Stimulated activated CD8-positive, alpha-beta memory T cell treated with anti-CD3 and anti-CD28 coated beads, Interleukin-7, amount 100 ng/mL, for 4 hours (primary cell): Measurements from ENCODE around the gene LIF.

ENCODE experiments used
- DNase-seq, 2 donors: peaks; one replicate each; pipeline ENCODE4 v3.0.0-alpha.2; 2020; ENCODE audit warnings: low read depth in 2 of 2

LIF gene

DNA sequence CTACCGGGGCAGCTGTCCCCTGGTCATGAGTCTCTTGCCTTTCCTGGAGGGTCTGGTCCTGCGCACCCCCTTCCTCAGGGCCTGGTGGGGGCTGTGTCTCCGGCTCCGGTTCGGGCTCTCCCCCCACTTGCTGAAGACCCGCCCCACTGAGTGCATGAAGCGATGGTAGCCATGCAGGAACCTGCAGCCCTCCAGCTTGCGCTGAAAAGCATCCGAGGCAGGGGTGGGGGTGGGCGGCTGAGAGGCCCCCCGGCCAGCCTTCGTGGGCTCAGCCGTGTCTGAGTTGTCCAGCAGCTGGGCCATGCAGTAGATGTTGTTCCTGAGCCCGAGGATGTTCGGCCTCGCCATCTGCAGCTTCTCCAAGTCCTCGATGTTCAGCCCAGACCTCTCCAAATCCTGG lies 17.3 kb upstream of the LIF start:
- no peak for DNase-seq

DNA sequence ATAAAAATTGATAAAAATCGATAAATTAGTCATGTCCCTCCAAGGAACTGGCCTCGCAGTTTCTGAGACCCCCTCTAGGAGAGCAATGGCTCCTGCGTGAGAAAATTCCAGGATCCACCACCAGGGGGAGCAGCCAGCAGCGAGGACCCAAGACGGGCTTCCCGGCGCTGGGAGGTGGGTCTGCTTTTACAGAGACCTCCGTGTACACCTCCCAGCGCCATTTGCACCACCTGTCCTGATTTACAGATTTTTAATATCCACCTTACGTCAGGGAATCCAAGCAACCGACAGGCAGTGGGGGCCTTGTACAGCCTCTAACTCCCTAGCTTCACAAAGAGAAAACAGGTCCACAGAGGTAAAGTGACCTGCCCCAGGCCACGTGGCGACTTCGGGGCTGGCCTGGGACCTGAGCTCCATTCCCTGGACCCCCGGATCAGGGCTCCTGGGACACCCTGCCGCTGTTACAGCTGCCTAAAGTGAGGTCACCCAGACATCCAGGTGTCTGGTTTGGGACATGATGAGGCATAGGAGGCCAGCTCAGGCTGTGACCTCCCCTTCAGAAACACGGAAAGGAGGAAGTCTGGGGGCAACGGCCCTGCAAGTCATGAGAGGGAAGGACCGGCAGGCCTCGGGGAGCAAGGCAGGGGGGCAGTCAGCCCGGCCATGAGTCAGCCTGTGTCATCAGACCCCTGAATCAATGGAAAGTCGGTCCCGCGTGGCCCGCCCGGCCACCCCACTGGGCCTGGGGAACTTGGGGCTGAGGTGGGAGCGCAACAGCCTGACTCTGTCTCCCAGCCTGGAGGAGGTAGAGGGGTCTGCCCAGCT lies 16.6 kb upstream of the LIF start:
- peak; percentile 70 for DNase-seq

DNA sequence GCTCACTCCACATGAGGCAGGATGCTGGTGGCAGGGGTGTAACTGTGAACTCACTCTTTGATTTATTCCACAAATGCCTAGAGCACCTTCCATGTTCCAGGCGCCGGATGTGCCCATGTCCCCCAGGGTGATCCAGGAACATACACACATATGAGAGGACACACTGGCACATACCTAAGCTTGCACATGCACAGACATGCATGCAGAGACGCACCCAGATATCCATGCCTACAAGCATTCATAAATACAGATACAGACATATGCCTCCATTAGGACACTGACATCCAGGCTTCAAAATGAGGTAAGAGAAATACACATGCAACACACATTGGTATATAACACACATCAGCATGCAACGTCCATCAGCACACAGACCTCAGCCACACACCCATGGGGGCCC lies 15.6 kb upstream of the LIF start:
- no peak for DNase-seq

DNA sequence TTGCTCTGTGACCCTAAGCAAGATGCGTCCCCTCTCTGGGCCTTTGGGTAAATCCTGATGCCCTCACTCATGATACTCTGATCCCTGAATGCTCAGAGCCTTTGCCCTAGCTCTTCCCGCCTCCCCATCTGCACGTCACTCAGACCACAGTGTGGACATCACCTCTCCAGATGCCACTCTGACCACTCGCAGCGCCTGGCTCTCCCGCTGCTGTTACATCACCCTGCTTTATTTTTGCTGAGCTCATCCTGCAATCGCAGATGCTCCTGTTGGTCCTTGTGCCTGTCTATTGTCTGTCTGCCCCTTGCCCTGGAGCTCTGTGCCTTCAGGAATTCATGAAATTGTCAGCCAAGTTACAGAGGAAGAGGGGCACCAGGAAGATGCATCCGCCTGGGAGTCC lies 14.6 kb upstream of the LIF start:
- no peak for DNase-seq

DNA sequence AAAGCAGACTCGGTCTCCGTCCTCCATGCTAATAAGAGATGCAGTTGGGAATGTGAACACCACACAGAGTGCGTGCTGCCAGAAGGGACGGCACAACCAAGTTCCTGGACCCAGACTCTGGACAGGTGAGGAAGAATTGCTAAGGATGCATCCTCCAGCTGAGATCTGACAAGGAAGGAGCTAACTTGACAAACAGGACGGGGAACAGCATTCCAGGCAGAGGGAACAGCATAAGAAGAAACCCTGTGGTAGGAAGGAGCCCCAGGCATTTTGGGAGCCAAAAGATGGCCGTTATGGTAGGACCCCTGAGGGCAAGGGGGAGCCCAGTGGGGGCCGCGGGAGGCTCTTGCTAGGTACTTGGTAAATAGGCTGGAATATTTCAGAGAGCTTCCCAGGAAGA lies 14.1 kb upstream of the LIF start:
- no peak for DNase-seq

DNA sequence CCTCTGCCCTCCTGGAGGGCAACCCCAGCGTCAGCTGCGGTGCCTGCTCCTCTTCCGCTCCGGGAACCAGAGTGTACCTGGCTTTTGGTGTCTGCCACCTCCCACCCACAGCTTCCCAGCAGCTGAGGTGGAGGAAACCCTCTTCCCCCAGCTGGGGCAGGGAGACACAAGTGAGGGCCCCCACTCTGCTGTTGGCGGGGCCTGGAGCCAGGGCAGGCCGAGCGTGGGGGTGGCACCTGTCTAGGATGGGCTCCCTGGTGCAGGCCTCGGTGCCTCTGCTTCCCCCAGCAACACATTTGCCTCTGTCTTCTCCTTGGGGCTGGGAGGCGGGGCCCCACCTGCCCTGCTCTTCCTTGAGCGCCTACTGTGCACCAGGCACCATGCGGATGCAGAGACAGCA lies 13.7 kb upstream of the LIF start:
- no peak for DNase-seq

DNA sequence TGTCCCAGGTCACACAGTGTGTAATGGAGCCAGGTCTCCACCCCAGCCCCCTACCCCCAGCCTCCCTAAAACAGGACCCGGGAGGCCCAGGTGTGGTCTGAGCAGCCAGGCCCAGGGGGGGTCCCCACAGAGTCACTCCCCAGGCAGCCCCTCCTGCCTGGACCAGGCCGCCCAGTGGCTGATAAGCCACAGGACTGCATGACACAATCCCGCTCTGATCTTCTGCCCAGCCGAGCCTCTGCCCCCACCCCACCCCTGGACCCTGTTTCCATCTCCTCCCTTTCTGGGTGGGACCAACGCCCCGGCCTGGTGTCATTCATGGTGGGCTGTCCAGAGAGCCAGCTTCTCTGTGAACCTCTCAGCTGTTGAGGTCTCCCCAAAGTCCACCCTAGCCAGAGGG lies 7.8 kb upstream of the LIF start:
- DNase-seq, result no peak

DNA sequence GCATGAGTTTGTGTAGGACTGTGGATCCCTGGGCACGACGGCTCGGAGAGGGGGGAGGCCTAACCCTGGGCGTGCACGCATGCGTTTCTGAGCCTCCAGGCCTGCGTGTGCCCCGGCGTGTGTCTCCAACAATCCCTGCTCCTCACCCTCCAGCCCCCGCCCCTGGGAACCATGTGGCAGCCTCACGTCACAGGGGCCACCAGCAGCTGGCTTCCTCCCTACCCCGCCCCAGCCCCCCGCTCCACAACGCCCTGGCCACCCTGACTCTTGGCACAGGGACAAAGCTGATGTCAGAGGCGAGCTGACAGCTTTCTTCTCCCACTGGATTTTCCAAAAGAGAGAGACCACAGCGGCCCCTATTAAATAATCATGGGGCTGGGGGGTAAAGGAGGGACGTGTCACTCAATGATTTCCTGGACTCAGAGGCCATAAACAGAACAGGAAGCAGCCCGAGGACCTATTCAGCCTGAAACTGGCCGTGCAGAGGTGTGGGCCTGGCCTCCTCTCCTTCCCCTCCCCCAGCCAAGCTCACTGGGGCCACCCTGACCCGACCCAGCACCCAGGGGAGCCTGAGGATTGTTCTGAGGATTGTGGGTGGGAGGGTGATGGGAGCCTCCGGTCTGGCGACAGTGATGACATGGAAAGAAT lies 6.8 kb upstream of the LIF start:
- DNase-seq, result no peak

DNA sequence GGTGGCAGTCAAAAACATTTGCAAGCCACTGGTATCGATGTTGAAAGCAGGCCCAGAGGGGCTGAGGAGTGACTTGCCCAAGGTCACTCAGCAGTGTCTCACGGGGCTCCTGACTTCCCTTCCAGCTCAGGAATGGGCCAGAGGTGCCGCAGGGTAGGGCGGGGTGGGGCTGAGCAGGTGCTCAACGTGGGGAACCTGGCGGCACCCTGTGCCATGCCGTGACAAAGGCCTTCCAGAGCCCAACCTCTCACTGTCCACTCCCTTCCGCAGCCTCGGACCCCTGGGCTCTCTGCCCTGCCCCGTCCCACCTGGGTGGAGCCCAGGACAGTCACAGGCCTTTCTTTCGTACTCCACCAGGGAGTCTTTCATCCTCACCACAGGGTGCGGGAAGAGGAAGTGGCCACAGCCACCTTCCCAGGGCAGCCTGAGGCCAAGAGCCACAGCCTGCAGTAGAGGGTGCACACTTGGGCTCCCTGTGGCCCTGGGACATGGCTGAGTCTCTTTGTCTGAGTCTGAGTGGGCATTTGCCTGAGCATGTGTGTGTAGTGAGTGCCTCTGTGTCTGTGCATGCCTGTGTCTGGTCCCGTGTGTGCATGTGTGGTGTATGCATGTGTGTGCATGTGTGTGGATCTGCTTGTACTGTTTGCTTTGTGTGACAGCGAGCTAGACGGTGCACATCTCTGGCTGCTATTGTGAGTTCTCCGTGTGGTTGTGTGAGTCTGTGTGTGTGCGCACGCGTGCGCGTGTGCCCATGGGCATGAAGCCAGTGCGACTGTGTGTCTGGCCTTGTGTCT lies 6.0 kb upstream of the LIF start:
- DNase-seq, result no peak

DNA sequence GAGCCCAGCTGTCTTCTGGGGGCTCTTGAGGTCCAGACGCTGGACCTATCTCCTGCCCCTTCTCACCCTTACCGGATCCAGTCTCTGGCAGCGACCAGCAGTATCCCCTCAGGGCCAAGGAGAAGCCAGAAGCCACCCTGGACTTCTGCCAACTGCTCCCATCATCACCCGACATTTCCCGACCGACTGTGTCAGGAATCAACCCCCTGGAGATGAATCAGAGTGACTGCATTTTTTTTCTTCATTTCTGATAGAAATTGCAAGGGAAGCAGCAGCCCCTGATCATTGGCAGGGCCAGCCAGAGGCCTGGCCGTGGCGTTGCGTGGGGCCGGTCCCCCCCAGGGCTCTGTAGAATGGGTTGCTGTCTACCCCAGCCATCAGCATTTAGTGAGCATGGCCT lies 5.2 kb upstream of the LIF start:
- DNase-seq, result no peak

DNA sequence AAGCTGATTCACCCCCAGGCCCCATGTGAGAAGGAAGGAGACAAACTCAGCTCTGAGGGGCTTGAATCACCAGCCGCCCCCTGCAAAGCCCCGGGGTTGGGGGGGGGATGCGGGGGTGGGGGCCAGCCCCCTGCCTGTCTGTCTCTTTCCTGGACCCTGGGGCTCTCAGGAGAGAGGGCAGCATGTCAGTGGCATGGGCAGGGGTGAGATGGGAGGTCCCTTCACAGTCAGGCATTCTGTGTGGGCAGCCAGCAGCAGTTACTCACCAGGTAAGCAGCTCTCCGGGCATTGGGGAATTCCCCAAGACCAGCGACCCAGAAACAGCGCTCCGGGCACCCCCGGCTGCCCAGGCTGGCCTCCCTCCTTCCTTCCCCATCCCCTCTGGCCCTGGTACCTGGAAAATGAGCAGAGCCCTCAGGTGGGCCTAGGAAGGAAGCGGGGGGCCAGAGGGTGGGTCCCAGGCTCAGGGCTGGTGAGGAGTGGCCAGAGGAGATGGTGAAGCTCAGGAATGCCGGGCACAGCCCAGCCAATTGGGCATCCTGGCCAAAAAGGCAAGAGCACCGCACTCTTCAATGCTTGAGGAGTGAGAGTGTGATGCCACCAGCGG lies 4.2 kb upstream of the LIF start:
- peak in 1 of 2 donors; percentile 31 for DNase-seq

DNA sequence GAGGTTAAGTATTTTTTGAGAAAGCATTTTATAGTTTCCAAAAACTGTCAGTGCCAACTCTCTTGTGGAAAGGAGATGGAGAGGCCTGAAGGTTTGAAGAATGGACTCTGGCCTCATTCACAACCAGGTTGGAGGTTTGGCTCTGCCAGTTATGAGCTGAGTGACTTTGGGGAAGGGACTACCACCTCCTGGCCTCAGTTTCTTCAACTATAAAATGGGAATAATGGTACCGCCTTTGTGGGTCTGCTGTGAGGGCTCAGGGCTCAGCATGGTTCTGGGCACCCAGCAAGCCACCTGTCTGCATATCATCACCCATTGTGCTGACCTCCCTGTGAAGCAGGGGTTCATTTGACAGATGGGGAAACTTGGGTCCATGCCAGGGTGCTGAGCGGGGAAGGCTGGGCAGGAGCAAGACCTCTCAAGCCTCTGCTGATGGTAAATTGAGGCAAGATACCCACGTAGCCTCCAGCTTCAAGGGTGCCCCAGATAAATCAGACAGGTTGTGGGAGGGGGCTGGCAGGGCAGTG lies 3.5 kb upstream of the LIF start:
- DNase-seq, result no peak

DNA sequence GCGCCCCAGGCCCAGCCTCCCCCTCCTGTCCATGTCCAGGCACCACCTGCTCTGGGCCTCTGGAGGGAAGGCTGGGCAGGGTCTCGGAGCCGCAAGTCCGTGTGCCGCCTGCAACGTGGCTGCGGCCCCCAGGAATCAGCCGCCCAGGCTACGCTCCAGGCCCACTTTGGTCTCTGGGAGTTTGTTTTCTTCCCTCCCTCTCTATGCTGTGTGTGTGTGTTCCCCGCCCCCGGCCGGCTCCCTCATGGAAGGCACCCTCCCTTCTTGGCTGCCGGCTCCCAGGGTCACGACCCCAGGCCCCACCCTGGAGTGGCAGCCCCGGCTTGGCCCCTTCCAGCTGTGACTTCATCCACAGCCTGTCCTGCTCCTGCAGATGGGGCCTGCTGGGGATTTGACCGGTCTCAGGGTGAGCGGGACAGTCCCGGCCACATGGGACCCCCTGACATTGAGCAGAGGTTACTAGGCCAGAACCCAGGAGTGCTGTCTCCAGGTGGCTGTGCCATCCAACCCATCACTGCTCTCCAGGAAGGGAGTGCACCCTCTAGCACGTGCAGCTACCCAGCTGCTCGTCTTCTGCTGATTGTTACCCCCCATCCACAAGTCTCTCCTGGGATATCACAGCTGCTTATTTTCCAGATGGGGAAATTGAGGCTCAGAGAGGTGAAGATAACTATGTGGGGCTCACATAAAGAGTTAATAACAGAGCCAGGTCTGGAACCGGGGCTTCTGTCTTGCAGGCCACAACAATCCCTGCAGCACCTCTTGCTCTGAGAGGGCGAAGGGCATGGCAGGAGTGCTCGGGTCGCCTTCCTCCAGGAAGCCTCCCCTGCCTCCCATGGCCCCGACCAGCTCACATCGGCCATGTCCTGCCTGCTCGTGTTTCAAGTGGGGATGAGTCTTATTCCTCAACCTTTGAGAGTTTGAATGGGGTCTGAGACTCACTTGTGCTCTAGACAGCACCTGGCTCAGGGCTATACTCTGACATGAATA lies 2.8 kb upstream of the LIF start:
- DNase-seq, result no peak

DNA sequence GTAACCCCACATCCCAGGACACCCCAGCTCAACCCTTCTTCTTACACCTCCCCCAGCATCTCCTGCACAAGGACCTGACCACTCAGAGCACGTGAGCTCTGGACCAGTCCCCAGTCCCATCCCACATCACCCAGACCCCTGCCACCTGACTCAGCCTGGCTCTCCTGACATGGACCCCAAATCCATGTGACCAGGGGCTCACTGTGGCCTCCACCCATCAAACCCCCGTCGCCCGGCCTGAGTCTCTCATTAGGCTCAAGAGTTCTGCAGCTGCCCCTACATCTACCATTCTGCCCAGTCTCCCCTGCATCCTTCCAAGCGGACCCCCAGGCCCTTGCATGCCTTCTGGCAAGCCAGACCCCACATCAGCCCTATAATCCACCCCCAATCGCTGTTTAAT lies 1.9 kb upstream of the LIF start:
- no peak for DNase-seq

DNA sequence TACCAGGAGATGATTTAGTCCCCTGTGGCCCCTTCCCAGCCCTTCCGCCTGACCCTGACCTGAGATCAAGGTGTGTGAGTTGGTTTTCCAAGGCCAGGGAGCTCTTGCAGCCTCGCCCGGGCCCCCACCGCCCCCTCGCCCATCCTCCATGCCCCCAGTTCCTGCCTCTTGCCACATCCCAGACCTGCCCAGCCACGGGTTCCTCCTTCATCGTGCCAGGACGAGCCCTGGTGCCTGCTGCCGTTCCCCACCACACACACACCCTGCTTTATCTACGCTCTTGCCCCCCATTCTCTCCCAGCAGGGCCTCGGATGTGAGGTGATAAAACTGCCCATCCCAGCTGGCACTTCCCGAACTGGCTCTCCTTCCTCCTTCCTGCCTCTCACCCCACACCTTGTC lies 1.4 kb upstream of the LIF start:
- DNase-seq, result no peak

DNA sequence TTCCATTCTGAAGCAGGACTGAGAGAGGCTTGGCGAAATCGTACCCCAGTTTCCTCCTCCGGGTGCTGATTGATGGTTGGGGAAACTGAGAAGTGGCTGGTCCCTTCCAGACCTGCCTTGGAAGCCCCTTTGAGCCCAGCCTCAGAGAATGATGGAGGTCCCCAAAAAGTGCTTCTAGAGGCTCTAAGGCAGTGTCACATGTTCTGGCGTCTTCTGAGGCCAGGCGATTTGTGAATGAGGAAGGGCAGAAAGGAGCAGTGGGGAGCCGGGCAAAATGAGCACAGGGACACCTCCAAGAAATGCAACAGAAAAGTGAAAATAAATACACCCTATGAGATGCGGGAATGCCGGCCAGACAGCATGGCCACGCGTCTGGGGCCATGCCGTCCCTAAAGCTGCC lies 1.0 kb upstream of the LIF start:
- DNase-seq, result no peak

DNA sequence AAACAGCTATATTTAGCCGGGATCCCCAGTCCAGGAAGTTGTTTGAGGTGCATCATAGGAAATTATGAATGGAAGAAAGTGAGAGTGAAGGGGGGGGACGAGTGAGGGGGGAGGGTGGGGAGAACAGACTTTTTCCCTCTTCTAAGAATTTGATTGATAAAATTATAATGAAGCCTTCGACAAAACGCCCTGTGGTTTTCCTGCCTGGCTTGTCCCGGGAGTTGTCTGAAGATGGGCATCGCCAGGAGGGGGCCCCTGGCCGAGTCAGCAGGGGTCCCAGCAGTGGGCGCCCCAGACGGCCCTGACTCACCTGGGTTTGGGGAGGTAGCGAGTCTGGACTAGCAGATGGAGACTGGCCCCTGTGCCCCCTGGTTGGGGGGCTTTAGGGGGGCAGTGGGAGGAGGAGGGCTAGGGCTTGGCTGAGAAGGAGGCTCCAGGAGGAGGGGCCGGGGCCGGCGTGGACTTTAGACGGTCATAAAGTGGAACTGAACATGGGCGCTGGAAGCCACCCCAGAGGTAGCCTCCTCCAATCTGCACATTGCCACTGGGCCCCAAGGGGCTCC lies 336 bp upstream of the LIF start:
- no peak for DNase-seq

DNA sequence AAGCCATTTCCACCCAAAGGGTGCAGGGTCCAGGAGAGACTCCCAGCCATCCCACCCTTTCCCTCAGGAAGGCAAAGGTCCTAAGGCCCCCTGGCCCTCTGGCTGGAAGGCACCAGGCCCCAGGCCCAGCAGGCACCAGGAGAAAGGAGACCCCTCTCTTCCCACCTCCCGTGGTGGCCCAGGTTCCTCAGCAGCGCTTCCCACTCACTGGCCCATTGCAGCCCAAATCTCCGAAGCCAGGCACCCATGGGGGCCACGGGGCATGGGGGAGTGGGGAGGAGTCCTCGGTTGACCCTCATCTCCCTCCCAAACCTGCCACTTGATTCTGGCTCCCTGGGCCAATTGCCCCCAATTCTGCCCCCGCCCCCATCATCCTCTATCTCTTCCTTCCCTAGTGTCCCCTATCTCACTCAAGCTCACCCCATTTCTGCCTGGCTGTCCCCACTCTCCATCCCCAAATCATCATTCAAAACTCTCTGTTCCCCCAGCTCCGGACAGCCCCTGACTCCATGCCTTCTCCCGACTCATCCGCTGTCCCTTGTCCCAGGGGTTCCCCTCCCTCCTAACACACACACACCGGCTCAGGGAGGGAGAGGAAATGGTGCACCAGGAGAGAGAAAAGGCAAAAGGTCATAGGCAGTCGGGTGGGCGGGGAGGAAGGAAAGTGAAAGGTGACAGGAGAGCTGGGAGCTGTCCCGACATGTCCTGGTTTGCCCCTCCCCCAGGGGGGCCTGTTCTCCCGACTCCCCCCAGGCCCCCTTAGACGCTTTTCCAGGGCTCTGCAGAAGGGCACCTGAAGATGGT lies 1.2 kb downstream of the LIF start:
- no peak for DNase-seq

DNA sequence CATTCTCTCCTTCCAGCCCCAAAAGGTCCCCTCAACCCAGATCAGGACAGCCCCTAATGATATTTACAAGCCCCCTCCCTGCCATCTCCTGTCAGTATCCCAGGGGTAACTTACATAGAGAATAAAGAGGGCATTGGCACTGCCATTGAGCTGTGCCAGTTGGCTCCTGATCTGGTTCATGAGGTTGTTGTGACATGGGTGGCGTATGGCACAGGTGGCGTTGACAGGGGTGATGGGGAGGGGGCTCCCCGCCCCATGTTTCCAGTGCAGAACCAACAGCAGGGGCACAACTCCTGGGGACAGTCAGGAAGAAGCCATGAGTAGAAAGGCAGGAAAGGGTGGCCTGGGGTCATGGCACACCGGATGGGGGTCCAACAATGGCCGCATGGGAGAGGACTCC lies 1.9 kb downstream of the LIF start:
- DNase-seq, result no peak

DNA sequence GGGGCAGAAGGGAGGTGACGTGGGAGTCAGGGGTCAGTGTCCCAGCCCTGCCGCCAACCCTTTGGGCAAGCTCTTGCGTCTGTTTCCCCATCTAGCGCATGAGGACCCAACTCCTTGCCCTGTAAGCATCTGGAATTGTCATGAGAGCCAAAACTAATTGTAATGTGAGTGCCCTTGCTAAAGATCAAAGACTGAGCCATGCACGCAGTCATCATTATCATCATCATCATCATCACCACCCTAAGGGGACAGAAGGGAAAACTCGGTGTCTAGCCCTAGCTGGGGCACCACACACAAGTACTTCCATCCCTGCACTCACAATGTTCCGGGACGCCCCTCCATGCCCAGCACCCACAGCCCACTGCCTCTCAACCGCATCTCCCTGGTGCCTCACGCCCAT lies 2.5 kb downstream of the LIF start:
- DNase-seq, result no peak
